Cortex of kidney (tissue), 1 donor: ENCODE data around the gene EPAS1.
"Not testable (repeated sequence)": the region's sequence is repeated elsewhere in the genome, so short reads cannot be mapped to it uniquely, and the experiment has no call there.

ENCODE experiments used
- DNase-seq: peaks from one replicate; lab custom pipeline; 2025; lab: John Stamatoyannopoulos, UW

Gene EPAS1

DNA sequence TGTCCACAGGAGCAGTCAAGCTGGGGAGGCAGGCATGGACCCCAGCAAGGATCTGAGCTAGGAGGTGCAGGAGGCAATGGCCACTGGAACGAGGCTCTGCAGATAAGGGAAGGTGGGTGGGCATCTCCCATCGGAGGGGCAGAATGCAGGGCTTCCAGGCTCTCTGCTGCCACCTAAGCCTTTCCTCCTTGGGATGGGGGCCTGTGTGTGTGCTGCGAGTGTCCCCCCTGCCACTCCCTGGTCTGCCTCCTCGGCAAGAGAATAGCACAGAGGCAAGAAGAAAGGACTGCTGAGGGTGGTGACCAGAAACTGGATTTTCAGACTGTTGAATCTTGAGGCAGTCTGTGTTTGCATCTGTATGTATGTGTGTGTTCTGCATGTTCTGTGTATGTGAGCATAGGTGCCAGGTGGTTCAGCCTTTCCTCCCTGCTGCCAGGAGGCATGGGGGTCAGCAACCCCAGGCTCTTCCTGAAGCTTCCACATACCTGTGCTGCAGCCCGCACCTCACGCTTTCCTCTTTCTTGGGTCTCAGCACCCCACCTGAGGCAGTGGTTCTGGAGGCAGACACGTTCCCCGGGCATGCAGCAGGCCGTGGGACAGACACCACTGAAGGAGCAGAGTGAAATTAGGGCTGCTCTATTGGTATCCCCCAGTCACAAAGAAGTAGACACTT lies 86.7 kb downstream of the EPAS1 start:
- DNase-seq, result no peak

DNA sequence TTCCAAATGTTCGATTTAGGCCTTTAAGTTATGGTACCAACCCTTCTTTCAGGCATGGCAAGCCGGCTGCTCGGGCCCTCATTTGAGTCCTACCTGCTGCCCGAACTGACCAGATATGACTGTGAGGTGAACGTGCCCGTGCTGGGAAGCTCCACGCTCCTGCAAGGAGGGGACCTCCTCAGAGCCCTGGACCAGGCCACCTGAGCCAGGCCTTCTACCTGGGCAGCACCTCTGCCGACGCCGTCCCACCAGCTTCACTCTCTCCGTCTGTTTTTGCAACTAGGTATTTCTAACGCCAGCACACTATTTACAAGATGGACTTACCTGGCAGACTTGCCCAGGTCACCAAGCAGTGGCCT lies 87.2 kb downstream of the EPAS1 start:
- DNase-seq, result no peak

DNA sequence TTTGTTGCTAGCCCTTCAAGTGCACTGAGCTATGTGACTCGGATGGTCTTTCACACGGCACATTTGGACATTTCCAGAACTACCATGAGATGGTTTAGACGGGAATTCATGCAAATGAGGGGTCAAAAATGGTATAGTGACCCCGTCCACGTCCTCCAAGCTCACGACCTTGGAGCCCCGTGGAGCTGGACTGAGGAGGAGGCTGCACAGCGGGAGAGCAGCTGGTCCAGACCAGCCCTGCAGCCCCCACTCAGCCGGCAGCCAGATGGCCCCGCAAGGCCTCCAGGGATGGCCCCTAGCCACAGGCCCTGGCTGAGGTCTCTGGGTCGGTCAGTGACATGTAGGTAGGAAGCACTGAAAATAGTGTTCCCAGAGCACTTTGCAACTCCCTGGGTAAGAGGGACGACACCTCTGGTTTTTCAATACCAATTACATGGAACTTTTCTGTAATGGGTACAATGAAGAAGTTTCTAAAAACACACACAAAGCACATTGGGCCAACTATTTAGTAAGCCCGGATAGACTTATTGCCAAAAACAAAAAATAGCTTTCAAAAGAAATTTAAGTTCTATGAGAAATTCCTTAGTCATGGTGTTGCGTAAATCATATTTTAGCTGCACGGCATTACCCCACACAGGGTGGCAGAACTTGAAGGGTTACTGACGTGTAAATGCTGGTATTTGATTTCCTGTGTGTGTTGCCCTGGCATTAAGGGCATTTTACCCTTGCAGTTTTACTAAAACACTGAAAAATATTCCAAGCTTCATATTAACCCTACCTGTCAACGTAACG lies 88.8 kb downstream of the EPAS1 start:
- no peak for DNase-seq

DNA sequence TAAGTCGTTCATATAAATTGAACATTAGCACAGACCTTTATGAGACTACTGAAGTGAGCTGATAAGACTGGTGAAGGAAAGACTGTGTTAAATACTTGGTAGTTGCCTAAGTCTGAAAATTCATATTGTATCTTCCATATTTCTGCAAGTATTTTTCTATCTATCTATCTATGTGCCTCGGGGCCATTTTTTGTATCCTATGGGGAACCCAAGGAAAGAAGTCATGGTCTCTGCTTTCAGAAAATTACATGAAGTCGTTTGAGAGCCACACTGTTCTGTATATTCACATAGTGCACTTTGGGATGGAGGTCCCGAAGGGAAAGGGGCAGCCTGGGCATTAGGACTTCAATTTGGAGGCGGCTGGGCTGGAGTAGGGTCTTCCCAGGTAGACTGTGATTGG lies 89.6 kb downstream of the EPAS1 start:
- DNase-seq, result no peak

DNA sequence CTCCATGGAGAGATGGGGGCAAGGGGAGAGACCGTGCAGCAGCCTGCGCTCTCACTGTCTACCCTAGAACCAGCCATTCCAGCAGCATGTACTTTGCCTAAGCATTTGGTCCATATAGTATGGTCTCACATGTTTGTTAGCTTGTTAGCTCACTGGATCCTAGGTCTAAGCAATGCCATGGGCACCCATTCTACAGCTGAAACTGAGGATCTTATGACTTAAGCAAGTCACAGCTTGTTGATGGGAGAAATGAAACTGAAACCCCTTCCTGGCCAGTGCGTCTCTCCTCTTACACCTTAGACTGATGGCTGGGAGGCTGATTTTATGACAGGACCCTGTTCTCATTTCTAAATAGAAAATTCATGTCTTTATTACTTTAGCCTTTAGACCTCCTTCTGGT lies 90.1 kb downstream of the EPAS1 start:
- DNase-seq, result no peak

DNA sequence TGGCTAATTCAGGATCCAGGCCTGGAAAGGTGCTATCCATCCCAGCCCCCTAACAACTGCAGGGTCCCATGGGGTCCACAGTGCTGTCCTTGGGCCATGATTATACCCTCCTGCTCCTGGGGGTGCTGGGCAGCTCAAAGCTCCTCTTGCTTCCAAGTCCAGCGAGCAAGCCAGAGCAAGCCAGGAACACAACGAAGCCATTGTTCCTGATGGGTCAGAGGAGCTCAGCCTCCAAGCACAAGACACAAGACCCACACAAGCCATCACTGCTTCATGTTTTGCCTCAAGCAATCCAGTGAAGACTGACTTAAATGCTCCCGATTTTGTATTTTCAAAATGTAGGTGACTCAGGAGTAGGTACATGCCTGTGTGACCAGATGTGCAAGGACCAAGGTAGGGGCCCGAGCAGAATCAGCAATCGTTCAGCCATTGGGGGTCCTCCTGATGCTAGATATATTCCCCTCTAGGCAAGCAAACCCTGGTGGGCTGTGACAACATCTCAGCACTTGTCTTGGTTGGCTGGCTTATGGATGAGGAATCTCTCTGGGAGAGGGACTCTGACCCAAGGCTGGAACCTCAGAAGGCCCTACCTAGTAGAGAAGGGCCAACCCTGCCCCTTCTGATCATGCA lies 90.8 kb downstream of the EPAS1 start:
- DNase-seq, result no peak

DNA sequence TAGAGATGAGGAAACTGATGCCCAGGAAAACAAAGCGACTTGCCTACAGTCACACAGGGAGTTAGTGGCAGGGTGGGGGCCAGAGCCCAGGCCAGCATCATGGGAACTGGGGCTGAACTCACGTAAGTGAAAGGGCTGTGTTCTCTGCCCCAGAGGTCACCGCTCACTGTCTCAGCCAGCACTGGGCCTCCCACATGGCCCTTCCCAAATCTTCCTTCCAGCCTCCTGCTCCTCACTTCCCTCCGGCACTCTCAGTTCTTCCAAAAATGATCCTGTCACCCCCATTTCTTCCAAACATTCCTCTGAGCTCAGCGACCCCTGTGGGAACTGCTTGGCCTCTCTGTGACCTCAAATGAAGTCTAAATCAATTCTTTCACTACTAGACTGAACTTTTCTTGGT lies 91.7 kb downstream of the EPAS1 start:
- no peak for DNase-seq

DNA sequence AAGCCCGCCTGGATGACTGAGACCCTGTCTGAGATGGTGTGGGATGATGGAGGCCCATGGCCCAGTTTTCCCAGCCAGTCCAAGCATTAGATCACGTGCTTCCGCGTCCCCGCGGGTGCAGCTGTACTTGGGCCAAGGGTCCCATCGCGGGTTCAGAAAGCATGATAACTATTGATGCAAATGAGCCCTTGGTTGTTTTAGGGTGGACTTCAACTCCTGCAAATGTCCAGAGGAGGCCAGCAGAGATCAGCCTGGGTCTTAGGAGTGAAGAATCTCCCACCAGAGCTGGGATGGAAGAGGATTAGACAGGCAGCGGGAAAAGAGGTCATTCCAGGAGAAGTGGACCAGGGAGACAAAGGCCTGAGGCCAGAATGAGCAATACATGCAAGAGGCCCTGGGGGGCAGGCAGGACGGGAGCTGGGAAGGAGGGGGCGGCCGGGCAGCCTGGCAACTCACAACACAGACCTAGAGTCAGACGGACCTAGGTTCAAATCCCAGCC lies 92.3 kb downstream of the EPAS1 start:
- DNase-seq, result no peak

DNA sequence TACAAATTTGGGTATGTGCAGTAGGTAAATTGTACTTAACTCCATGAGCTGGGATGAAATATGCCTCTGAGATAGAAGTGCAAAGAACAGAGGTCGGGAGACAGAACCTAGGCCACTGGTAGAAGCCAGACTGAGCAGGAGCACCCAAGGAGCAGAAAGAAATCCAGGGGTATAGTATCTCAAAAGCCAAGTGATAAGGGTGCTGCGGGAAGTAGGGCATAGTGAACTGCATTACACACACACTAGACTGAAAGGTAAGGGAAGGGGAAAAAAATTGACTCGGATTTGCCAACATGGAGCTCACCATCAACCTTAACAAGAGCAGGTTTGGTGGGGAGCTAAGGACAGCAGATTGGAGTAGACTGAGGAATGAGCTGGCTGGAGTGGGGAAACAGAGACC lies 92.8 kb downstream of the EPAS1 start:
- DNase-seq, result no peak

DNA sequence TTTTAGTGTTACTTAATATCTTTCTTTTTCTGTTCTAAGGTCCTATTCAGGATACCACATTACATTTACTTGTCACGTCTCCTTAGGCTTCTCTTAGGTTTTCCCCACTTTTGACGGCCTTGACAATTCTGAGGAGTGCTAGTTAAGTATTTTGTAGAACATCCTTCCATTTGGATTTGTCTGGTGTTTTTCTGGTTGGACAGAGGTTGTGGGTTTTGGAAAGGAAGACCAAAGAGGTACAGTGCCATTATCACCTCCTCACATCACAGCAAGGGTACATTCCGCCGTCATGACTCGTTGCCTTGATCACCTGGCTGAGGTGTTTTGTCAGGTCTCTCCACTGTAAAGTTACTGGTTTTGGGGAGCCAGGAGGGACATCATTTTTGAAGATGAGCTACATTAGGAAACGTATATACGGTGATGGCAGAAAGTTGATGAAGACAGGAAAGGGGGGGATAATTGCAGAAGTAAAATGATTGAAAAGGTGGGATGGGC lies 93.7 kb downstream of the EPAS1 start:
- no peak for DNase-seq

DNA sequence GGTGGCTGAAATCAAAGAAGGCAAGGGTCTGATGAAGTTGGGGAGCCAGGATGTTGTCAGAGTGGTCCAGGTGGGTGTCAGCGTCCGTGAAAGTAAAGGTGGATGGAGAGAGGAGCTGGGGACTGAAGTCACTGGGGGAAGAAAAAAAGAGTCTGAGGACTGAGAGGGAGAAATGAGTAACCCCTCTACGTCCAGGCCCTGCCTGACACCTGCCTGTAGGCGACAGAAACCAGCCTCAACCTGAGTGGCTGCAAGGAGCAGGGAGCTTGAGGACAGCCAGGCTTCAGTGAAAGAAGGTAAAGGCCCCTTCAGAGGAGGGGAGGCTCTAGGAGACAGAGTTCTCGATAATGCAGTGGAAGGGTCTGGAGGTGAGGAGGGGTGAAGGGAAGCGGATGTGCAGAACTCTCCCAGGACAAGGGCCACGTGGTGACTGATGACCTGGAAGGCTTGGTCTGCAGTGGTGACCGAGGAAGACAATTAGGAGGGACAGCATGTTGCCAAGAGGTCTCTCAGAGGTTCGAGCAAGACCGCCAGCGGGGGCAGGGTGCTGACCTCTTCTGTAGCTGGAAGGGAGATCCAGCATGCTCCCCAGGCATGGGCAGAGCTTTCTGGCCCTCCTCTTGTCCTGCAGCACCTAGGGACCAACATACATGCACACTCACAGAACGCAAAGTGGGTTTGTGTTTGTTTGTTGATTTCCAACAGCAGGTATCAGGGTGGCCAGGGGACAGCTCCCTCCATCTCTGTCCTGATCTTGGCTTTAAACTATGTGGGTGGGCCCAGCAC lies 95.5 kb downstream of the EPAS1 start:
- no peak for DNase-seq

DNA sequence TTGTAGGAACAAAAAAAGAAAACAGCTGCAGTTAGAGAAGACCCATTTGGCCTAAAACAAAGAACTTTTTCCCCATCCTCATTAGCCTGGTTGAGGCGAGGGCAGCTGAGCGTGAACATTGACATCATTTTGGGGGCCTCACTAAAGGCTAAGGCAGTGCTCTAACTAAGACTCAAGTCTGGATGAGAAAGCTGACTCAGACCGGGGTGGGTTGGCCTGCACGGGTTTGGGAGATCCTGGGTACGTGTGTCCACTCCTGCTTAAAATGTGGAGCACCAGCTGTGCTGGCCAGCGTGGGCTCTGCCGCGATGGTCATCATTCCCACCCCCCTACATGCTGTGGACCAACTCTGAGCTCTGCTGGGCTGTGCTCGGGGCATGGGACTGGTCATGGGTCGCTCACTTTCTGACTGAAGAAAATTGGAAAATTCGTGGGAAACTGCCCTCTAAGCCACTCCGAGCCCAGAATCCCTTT lies 96.2 kb downstream of the EPAS1 start:
- DNase-seq, result no peak

DNA sequence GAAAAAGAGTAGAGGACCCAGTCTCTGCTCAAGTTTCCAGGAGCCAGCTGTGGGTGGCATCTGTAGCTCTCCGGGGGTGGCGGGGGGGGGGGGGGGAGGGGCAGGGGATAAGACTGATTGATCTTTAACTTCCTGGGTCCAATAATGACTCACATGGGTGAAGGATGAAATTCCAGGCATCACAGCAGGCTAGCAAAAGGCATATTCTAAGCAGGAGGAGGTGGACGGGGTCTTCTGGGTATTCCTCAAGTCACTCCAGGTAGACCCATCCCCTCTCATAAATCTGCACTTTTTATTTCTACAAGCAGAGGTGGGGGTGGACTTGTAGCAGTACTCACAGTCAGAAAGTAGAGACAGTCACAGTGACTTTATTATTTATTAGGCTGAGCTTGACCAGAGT lies 96.7 kb downstream of the EPAS1 start:
- DNase-seq, result no peak

DNA sequence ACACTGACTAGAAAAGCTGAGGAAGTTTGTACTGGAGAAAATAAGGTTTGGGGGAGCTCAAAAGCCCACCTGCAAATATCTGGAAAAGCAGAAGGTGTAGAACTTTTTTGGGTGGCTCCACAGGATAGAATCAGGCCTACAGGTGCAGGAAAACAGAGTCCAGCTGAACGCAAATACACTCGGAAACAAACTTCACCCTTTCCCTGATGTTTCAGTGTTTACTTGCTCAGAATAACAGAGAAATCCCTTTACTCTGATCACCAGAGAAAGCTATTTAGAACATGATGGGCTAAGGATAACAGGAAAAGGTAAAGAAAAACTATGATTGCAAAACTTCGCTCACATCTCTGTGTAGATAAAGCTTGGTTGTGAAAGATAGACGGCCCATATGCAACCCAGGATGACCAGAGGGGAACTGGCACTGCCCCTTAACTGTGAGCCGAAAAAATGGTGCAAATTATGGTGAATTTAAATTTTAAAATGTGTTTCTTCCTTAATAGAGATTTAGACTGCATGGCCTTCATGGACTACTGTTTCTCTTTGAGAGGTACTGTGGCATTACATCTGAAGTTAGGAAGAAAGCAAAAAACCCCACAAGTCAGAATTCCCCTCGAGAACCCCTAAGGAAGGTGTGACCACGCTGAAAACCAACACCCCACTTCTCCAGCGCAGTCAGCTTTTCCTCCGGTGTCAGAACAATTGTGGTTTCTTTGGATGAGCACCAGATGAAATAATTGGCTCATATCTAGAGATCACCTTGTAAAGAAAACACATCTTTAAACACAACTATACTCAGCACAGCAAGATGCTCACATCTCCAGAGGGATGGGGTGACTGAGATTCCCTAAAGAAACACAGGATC lies 97.7 kb downstream of the EPAS1 start:
- DNase-seq, result no peak

DNA sequence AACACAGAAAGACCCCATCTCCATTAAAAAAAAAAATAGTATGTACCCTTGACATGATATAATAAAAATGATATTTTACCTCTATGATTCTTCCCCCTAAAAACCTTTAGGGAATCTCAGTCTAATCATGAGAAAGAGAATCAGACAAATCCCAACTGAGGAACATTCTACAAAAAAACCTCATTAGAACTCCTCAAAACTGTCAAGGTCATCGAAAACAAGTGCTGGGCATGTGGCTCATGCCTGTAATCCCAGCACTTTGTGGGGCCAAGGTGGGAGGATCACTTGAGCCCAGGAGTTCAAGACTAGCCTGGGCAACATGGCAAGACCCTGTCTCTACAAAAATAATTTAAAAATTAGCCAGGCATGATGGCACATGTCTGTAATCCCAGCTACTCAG lies 98.5 kb downstream of the EPAS1 start:
- not testable (repeated sequence) for DNase-seq

DNA sequence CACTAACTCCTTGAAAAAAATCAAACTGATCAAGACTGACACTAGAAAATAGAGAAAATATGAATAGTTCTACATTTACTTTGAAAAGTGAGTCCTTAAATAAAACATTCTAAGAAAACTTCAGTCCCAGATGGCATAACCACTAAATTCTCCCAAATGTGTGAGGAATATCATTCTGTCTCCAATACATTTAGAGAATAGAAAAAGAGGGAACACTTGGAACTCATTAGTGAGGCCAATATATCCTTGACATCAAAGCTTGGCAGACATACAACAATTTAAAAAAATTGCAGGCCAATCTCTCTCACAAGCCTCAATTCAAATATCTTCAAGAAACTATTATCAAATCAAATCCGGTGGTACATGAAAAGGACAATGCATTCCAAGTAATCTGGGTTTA lies 102.8 kb downstream of the EPAS1 start:
- no peak for DNase-seq

DNA sequence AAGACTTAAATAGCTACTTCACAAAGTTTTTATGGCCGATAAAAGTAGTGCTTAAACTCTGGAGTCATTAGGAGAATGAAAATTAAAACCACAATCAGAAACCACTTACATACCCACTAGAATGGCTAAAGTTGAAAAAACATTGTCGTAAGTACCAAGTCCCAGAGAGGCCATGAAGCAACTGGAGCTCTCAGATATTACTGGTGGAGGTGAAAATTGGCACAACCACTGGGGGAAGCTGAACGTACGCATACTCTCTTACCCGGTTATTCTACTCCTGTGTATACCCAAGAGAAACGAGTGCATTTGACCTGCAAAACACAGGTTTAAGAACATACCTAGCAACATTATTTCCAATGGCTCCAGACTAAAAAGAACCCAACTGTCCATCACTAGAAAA lies 105.7 kb downstream of the EPAS1 start:
- DNase-seq, result no peak

DNA sequence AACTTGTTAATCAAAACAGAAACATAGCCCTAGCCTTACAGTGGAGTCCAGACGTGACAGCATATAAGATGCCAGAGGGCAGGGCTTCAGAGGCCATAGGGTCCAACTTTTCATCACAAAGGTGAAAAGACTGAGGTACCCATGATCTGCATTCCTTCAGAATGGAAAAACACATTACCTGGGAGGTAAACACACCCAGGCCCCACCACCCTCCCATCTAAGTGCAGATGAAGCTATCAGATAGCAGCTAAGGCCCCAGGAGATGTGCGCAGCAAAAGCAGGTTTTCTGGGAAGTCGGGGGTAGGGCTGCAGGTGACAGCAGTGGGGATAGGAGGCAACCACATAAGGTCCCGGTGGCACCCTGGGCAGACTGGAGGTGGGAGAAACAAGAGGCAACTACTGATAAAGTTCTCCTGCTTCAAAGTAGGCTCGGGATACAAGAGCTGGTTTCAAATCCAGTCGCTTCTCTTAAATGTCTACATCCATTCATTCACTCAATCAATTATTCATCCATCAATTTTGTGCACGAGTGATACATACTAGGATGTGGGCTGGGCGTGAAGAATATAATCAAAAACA lies 107.1 kb downstream of the EPAS1 start:
- DNase-seq, result no peak

DNA sequence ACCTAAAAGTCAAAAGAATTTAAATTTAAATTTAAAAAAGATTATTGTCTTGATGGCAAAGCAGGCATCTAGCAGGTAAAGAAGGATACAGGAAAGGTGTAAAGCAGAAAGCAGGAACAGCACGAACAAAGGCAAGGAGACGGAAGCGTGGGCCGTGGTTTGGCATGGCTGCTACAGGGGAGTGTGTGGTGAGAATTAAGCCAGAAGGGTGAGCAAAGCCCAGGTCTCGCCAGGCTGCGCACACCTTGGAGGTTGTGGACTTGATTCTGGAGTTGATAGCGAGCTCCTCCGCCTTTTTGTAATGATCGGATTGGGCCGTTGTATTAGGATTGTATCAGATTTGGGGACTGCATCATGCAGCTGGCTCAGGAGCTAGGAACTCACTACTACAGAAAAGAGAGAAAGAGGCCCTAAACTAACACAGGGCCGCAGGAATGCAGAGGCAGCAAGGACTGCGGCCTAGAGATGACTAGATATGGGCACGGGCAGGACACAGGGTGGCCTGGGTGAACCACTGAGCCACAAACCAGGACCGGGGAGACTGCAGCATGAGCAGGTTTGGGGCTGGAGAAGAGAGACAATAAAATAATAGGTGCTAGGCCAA lies 110.7 kb downstream of the EPAS1 start:
- DNase-seq, result no peak

DNA sequence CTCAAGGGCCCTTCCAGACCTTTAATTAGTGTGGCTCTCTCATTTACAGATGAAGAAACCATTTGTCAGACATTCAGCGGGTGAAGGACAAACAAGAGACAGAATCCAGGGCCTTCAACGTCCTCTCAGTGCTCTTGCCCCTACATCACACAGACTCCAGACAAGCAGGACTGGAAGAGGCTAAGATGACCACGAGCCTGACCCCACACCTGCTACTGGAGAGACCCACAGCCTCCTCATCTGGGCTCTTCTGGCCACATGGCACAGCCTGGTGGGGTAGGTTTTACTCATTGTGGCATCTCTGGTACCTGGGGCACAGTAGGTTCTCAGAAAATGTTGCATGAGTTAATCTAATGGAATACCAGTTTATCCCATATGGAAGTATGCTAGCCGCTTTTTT lies 112.5 kb downstream of the EPAS1 start:
- no peak for DNase-seq
